ENCODE measurements around the gene DENND1B.
A peak's percentile ranks its signal among the peaks of the same experiment; 100 is the strongest.

DENND1B gene

GRCh38 chr1:197632005-197632404, 143.3 kb downstream of the DENND1B start:
- ChIA-PET POLR2A (no interaction called here), CTCF (no interaction called here)
- no peaks in the 10 kb centered on the region for H3K9me3 ChIP-seq (ENCODE audit: control insufficient read depth, insufficient read depth, low read depth, low read length)
- H3K4me1 ChIP-seq (ENCODE audit: control insufficient read depth, insufficient read depth, low read length) = no peaks in the 10 kb centered on the region
- H3K36me3 ChIP-seq (ENCODE audit: control insufficient read depth in 2 of 2, insufficient read depth in 1 of 2, low read length in 2 of 2) = no peaks in the 10 kb centered on the region
- H3K4me3 ChIP-seq (ENCODE audit: low read depth, low read length) = no peak overlapping the region
- no peak for TF ChIP-seq AEBP2 (tag by site-specific recombination; IDR thresholded peaks at IDR 0.05; ENCODE audit: borderline replicate concordance)
- TF ChIP-seq WT1 (tag by site-specific recombination; IDR thresholded peaks at IDR 0.05) = peak; percentile 48; the same call in 1 of the 2 replicates
- no peak for TF ChIP-seq SETDB1 (IDR thresholded peaks at IDR 0.05; ENCODE audit: insufficient read length, low read length)
- TF ChIP-seq ZNF157 (tag by site-specific recombination; IDR thresholded peaks at IDR 0.05) = no peak
- no peak for TF ChIP-seq ZNF610 (tag by site-specific recombination; IDR thresholded peaks at IDR 0.05; ENCODE audit: borderline replicate concordance)
- TF ChIP-seq ZNF510 (tag by site-specific recombination; IDR thresholded peaks at IDR 0.05; ENCODE audit: insufficient replicate concordance) = no peak
- no peak for TF ChIP-seq SP2 (tag by site-specific recombination; IDR thresholded peaks at IDR 0.05)
- no peak overlapping the region for H3K27ac ChIP-seq (ENCODE audit: extremely low read depth, low read depth, low read length)

- H3K4me1 ChIP-seq (ENCODE audit: control insufficient read depth, insufficient read depth, low read length) = no peaks in the 10 kb centered on the region
- TF ChIP-seq HIC1 (tag by site-specific recombination; IDR thresholded peaks at IDR 0.05) (no peak), ZNF623 (tag by site-specific recombination; IDR thresholded peaks at IDR 0.05) (no peak), ZSCAN18 (tag by site-specific recombination; IDR thresholded peaks at IDR 0.05) (no peak), ZNF2 (tag by site-specific recombination; IDR thresholded peaks at IDR 0.05) (no peak), ZNF704 (tag by site-specific recombination; IDR thresholded peaks at IDR 0.05) (no peak), ZBTB7A (tag by site-specific recombination; IDR thresholded peaks at IDR 0.05; ENCODE audit: low read depth) (no peak), ZNF707 (tag by site-specific recombination; IDR thresholded peaks at IDR 0.05) (no peak), KLF17 (tag by site-specific recombination; IDR thresholded peaks at IDR 0.05) (no peak), KLF7 (tag by site-specific recombination; IDR thresholded peaks at IDR 0.05; ENCODE audit: borderline replicate concordance) (no peak), MYNN (tag by site-specific recombination; IDR thresholded peaks at IDR 0.05; ENCODE audit: borderline replicate concordance) (no peak), ZBTB48 (tag by site-specific recombination; IDR thresholded peaks at IDR 0.05) (no peak), ZNF513 (tag by site-specific recombination; IDR thresholded peaks at IDR 0.05) (no peak), ZSCAN5A (tag by site-specific recombination; IDR thresholded peaks at IDR 0.05) (no peak), ZNF175 (tag by site-specific recombination; IDR thresholded peaks at IDR 0.05) (no peak), KLF1 (tag by site-specific recombination; IDR thresholded peaks at IDR 0.05) (no peak)
- H3K36me3 ChIP-seq (ENCODE audit: control insufficient read depth in 2 of 2, insufficient read depth in 1 of 2, low read length in 2 of 2) = no peaks in the 10 kb centered on the region
- H3K4me3 ChIP-seq (ENCODE audit: low read depth, low read length) = no peak overlapping the region
- POLR2A ChIA-PET = no interaction called here
- no peak overlapping the region for H3K27ac ChIP-seq (ENCODE audit: extremely low read depth, low read depth, low read length)
- CTCF ChIA-PET = no interaction called here
- no peaks in the 10 kb centered on the region for H3K9me3 ChIP-seq (ENCODE audit: control insufficient read depth, insufficient read depth, low read depth, low read length)
These were observed 152.9 kb downstream of the DENND1B start for GRCh38 chr1:197622371-197622770.
